ENCODE results near the gene APP. TPM values are rescaled to one million over a fixed set of nuclear protein-coding genes. Genes with fewer than 3 reads are reported as not detected.

The APP gene
- total RNA-seq, 4 donors from 2014 or later: 197 to 380 (median 296) TPM

DNA sequence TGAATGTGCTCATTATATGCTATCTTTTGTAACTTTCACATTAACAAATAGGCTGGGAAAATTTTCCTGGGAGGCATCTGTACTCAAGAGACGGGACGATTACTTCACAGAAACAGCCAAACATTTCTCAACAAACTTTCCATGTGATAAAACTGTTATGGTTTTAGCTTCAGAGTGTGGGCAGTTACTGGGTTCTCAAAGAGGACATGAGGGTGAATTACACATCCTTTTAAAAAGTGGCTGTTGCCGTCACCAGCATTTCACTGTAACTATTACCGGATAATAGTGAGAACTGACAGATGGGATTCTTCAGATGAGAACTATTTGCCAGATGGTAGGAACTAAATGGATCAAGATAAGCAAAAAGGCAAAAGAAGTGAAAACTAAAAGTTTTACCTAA is 109.1 kb downstream of the APP start:
- DNase-seq (ENCODE audit: low spot score): no peak
- TF ChIP-seq CTCF (IDR thresholded peaks at IDR 0.05): no peak
- peak; percentile 85 for ATAC-seq (ENCODE audit: low FRiP score)

DNA sequence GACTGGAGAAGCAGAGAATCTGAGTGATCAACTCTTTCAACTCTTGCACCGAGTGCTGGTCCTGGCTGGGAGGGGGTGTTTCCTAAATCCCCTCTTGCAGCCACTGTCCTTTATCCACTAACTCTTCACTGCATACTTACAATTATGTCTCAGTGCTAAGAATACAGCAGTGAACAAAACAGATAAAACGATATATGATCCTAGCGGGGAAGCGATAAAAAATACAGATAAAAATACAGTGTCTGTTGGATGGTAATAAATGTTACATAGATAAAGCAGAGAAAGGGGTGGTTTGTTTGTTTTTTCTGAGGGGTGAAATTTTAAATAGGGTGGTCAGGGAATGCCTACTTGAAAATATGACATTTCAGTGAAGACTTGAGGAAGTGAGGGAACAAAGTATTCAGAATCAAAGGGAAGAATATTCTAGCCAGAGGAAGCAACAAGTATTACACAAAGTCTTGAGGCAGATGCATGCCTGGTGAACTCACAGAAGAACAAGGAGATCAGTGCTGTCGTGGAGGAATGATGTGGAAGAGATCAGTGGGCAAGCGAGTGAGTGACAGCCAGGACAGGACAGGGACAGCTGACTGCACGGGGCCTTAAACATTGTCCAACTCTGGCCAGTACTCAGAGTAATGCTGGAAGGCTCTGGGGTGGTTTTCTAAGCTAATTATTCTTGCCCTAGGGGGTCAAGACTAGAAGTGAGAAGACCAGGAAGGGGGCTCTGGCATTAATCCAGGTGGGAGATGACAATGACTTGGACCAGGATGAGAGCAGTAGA is 110.0 kb downstream of the APP start:
- TF ChIP-seq CTCF (IDR thresholded peaks at IDR 0.05): no peak
- no peak for ATAC-seq (ENCODE audit: low FRiP score)
- DNase-seq (ENCODE audit: low spot score): no peak

DNA sequence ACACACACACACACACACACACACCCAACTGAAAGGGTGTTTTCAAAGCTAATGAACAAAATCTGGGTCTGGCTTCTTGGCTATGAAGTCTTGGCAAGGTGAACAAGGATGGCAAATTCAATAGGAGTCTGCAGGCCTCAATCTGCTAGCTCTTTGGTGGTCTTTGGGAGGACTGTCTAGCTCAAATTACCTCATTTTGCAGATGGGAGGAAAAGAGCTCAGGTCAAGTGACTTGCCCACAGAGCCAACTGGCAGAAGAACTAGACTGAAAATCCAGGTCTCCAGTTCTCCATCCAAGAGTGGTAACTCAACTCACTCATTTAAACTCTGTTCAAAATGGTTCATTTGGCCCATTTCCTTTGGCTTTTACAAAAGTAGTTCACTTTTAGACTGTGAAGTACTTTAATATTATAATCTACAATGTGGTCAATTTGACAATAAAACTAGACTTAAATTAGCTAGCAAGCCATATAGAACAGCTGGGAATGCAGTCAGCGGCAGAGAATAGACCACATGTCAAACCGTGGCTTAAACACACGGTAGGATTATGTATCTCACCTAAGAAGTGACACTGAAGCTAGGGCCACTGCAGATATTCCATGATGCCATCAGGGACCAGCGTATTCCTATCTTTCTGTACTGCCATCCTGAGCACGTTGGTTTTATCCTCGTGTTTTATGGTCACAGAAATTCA is 112.9 kb downstream of the APP start:
- ATAC-seq (ENCODE audit: low FRiP score) (no peak), DNase-seq (ENCODE audit: low spot score) (no peak)
- no peak for TF ChIP-seq CTCF (IDR thresholded peaks at IDR 0.05)

DNA sequence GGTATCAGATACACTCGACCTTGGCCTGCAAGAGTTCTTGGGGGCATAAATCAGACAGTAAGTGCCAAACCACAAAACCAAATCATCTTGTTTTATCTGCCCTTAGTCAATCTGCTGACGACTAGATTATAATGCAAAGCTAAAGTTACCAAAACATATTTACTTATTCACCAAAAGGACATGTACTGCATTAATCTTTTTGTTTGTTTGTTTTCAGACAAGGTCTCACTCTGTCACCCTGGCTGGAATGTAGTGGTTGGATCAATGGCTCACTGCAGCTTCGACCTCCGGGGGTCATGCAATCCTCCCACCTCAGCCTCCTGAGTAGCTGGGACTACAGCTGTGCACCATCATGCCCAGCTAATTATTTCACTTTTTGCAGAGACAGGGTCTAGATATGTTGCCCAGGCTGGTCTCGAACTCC is 114.7 kb downstream of the APP start:
- ATAC-seq (ENCODE audit: low FRiP score) (no peak), DNase-seq (ENCODE audit: low spot score) (no peak)
- TF ChIP-seq CTCF (IDR thresholded peaks at IDR 0.05): no peak

GRCh38 chr21:26055010-26055409 is 115.6 kb downstream of the APP start:
- DNase-seq (ENCODE audit: low spot score): no peak
- ATAC-seq (ENCODE audit: low FRiP score): no peak
- no peak for TF ChIP-seq CTCF (IDR thresholded peaks at IDR 0.05)

DNA sequence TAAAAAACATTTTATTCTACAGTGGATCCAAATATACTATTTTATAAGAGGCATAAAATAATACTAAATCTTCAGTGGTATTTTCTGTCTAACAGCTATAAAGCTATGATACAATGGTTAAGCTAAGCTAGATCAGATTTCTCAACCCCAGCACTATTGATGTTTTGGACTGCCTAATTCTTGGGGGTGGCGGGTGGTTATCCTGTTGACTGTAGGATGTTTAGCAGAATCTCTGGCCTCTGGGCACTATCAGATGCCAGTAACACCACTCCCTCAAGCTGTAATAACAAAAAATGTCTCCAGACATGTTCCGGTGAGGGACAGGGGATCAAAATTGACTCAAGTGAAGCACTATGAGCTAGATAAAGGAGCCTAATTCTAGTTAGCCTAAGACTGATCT is 118.5 kb downstream of the APP start:
- TF ChIP-seq CTCF (IDR thresholded peaks at IDR 0.05): no peak
- ATAC-seq (ENCODE audit: low FRiP score): no peak
- DNase-seq (ENCODE audit: low spot score): no peak

DNA sequence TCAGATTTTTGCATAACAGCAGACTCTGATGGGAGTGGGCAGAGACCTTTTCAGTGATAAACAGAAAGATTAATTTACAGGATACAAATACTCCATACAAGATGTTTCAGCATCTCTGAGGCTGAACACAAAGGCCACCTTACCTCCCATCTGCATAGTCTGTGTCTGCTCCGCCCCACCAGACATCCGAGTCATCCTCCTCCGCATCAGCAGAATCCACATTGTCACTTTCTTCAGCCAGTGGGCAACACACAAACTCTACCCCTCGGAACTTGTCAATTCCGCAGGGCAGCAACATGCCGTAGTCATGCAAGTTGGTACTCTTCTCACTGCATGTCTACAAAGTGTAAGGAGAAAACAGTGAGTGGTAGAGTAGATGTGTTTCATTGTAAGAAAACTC is 119.7 kb downstream of the APP start:
- ATAC-seq (ENCODE audit: low FRiP score): no peak
- no peak for DNase-seq (ENCODE audit: low spot score)
- TF ChIP-seq CTCF (IDR thresholded peaks at IDR 0.05): no peak

Measured in omental fat pad (tissue), 4 donors.